Endothelial cell of umbilical vein (primary cell): ENCODE data around the gene KLK2. TPM values are rescaled to one million over a fixed set of nuclear protein-coding genes. Genes with fewer than 3 reads are reported as not detected.

ENCODE experiments used
- BruUV-seq: library from RNA; stranded (reverse); fragments of 400-500 nt; replicated peaks from 2 replicates; lab custom pipeline; 2021; lab: Mats Ljungman, UMichigan
- CTCF ChIA-PET: fragments of 300-600, 350-600 bp; sonication (Branson Sonifier 250); formaldehyde crosslinking; loops from one replicate; lab custom pipeline; 2021; ENCODE audit warnings: antibody characterized with exemption, inconsistent platforms; lab: Charles Lee
- POLR2A ChIA-PET: fragments of 300-600, 350-600 bp; sonication (Branson Sonifier 250); formaldehyde crosslinking; loops from one replicate; lab custom pipeline; 2021; ENCODE audit warnings: antibody characterized with exemption, inconsistent platforms; lab: Charles Lee
- DNase-seq: peaks from one replicate; pipeline ENCODE4 v3.0.0-alpha.2; 2011; ENCODE audit warnings: low read depth, low spot score
- FAIRE-seq: peaks from 2 replicates; lab custom pipeline; 2011; peaks lifted over from hg19 to GRCh38; lab: Jason Lieb, UNC
- H2AFZ ChIP-seq: 2 replicates; pipeline ENCODE4 v1.6.0; 2012; ENCODE audit warnings: low read depth, low read length, control low read depth, inconsistent platforms
- H3K27ac ChIP-seq: 2 replicates; pipeline ENCODE4 v1.5.1; 2011; ENCODE audit warnings: low read depth, mild to moderate bottlenecking, control low read depth, low read length, moderate library complexity; ENCODE audit not compliant: insufficient read depth
- H3K27me3 ChIP-seq, 2 experiments: 2 replicates each; pipeline versions ENCODE4 v1.6.0 to v1.6.1; 2011; ENCODE audit warnings: low read length in 2 of 2, mixed read lengths in 1 of 2; ENCODE audit not compliant: control insufficient read depth in 2 of 2, insufficient read depth in 2 of 2
- H3K36me3 ChIP-seq, 2 experiments: 2 replicates in 1 of 2; 3 replicates in 1 of 2; pipeline ENCODE4 v1.5.1; 2011; ENCODE audit warnings: low read length in 2 of 2, mild to moderate bottlenecking in 1 of 2, moderate library complexity in 1 of 2; ENCODE audit not compliant: control insufficient read depth in 2 of 2, insufficient read depth in 2 of 2; ENCODE audit errors: extremely low read depth in 1 of 2
- H3K4me1 ChIP-seq: 3 replicates; pipeline ENCODE4 v1.5.1; 2011; ENCODE audit warnings: mild to moderate bottlenecking, low read length; ENCODE audit not compliant: control insufficient read depth, insufficient read depth; ENCODE audit errors: extremely low read depth
- H3K4me2 ChIP-seq: 2 replicates; pipeline ENCODE4 v1.6.1; 2011; ENCODE audit warnings: low read length, control low read depth, mixed read lengths; ENCODE audit not compliant: insufficient read depth
- H3K4me3 ChIP-seq, 3 experiments: fragments of 200-600 bp in 1 of 3; sonication (generic), shearing (Covaris generic) in 1 of 3; replicated peaks in 1 of 3; 2 replicates each; pipeline ENCODE4 v1.5.1; 2011 to 2016; ENCODE audit warnings: control low read depth in 3 of 3, low read length in 3 of 3, mild to moderate bottlenecking in 2 of 3, inconsistent platforms in 1 of 3, low read depth in 1 of 3, moderate library complexity in 1 of 3; ENCODE audit not compliant: insufficient read depth in 1 of 3
- H3K79me2 ChIP-seq: 2 replicates; pipeline ENCODE4 v1.6.0; 2012; ENCODE audit warnings: low read length, inconsistent platforms; ENCODE audit not compliant: control insufficient read depth, insufficient read depth
- H3K9ac ChIP-seq: replicated peaks from 2 replicates; pipeline ENCODE3; 2011; ENCODE audit warnings: low read length, control low read depth; ENCODE audit not compliant: insufficient read depth; ENCODE audit errors: extremely low read depth
- H3K9me1 ChIP-seq: replicated peaks from 3 replicates; pipeline ENCODE4 v1.6.0; 2011; ENCODE audit warnings: mild to moderate bottlenecking, low read length; ENCODE audit not compliant: control insufficient read depth, insufficient read depth; ENCODE audit errors: extremely low read depth
- H3K9me3 ChIP-seq: replicated peaks from 2 replicates; pipeline ENCODE4 v1.5.1; 2012; ENCODE audit warnings: low read length, inconsistent platforms; ENCODE audit not compliant: control insufficient read depth, insufficient read depth
- H4K20me1 ChIP-seq: replicated peaks from 2 replicates; pipeline ENCODE3; 2011; ENCODE audit warnings: mild to moderate bottlenecking, low read length; ENCODE audit not compliant: control insufficient read depth, insufficient read depth; ENCODE audit errors: extremely low read depth
- EZH2 ChIP-seq: IDR thresholded peaks from 2 replicates; pipeline ENCODE4 v1.6.1; 2012; ENCODE audit warnings: borderline replicate concordance, low read depth, mild to moderate bottlenecking, moderate library complexity, low read length, inconsistent platforms; ENCODE audit not compliant: severe bottlenecking
- FOS ChIP-seq: IDR thresholded peaks from 2 replicates; pipeline ENCODE4 v1.6.1; 2011; ENCODE audit warnings: mild to moderate bottlenecking, low read length, moderate library complexity, borderline replicate concordance; ENCODE audit not compliant: insufficient read depth
- GATA2 ChIP-seq: IDR thresholded peaks from 2 replicates; pipeline ENCODE4 v1.7.0; 2011; ENCODE audit warnings: low read depth, mild to moderate bottlenecking, moderate library complexity, mixed read lengths, low read length; ENCODE audit not compliant: insufficient read length, insufficient read depth
- JUN ChIP-seq: IDR thresholded peaks from 2 replicates; pipeline ENCODE4 v1.6.1; 2011; ENCODE audit warnings: borderline replicate concordance, low read depth; ENCODE audit not compliant: insufficient read length, insufficient read depth
- MAX ChIP-seq: IDR thresholded peaks from 2 replicates; pipeline ENCODE4 v1.6.1; 2011; ENCODE audit not compliant: insufficient read depth, insufficient read length
- MYC ChIP-seq: IDR thresholded peaks from one replicate; pipeline ENCODE4 v1.6.1; 2011; ENCODE audit warnings: mild to moderate bottlenecking, low read depth, low read length
- POLR2A ChIP-seq: IDR thresholded peaks from 2 replicates; pipeline ENCODE4 v1.6.1; 2012; ENCODE audit warnings: low read depth, mild to moderate bottlenecking, control low read depth, low read length
- POLR2AphosphoS5 ChIP-seq: IDR thresholded peaks from 2 replicates; pipeline ENCODE4 v1.6.1; 2012; ENCODE audit warnings: low read depth, mild to moderate bottlenecking, control low read depth, low read length, moderate library complexity; ENCODE audit not compliant: insufficient read depth
- dilution Hi-C: fragments of 300-500 bp; cut with MboI; formaldehyde crosslinking; loops from one replicate; pipeline ENCODE4 v1.15.0; 2019; ENCODE audit warnings: low sequenced_read_pairs; ENCODE audit not compliant: extremely low pct_ligation_motif_present
- intact Hi-C: fragments of 100-400 bp; cut with micrococcal nuclease; formaldehyde crosslinking; loops from one replicate; pipeline ENCODE4 v1.10.0; 2022
- polyA plus RNA-seq, 4 experiments: library from polyadenylated mRNA; depleted of rRNA in 3 of 4; stranded (reverse) in 3 of 4; unstranded in 1 of 4; fragments of >200 nt; gene quantifications; 2 replicates each; pipeline versions ENCODE4 v1.2.1 to v1.2.3, GENCODE V29; 2011 to 2012; ENCODE audit warnings: missing spikeins in 1 of 4
- total RNA-seq: library from RNA; stranded (reverse); gene quantifications from 2 replicates; pipeline ENCODE4 v1.2.3, GENCODE V29; 2021
- TF ChIP-seq, protein P1 (sequence below), 2 donors: IDR thresholded peaks; 1 replicate in 1 of 2; 2 replicates in 1 of 2; pipeline ENCODE4 v1.5.1; 2011; ENCODE audit warnings: low read length in 2 of 2, mild to moderate bottlenecking in 2 of 2, moderate library complexity in 2 of 2, control low read depth in 1 of 2, inconsistent platforms in 1 of 2, low read depth in 1 of 2; ENCODE audit not compliant: insufficient read depth in 1 of 2; ENCODE audit errors: extremely low read depth in 1 of 2

Gene KLK2
- total and polyA plus RNA-seq, 2 donors (not counting 3 experiments of a cell fraction or from before 2014, with no cell fraction given): not detected

- H3K36me3 ChIP-seq: no peaks in the 10 kb centered on the region
- H3K9me1 ChIP-seq: no peaks in the 10 kb centered on the region
- no peaks in the 10 kb centered on the region for H3K4me1 ChIP-seq
- dilution Hi-C loops (no loop called here), intact Hi-C loops (no loop called here)
- no peaks in the 10 kb centered on the region for H3K9me3 ChIP-seq
- H3K27ac ChIP-seq: no peak overlapping the region
- DNase-seq (no peak), FAIRE-seq (no peak)
- no peak overlapping the region for H3K4me3 ChIP-seq
- ChIA-PET CTCF (interaction anchor here (1.1 to 6.6 kb wide), 2 partner anchors 91 to 388 kb away, joined by 4 to 129 read pairs; no protein-coding TSS in a partner anchor), POLR2A (no interaction called here)
- H4K20me1 ChIP-seq: no peaks in the 10 kb centered on the region
- BruUV-seq: no TSS peak
- no peak overlapping the region for H2AFZ ChIP-seq
- no peaks in the 10 kb centered on the region for H3K79me2 ChIP-seq
- H3K27me3 ChIP-seq: peaks cover 0 to 5% of the 10 kb centered on the region in 2 experiments
- TF ChIP-seq MYC (no peak), MAX (no peak), JUN (no peak), FOS (no peak), EZH2 (no peak), POLR2A (no peak), POLR2AphosphoS5 (no peak), GATA2 (no peak)
- TF ChIP-seq, protein P1, sequence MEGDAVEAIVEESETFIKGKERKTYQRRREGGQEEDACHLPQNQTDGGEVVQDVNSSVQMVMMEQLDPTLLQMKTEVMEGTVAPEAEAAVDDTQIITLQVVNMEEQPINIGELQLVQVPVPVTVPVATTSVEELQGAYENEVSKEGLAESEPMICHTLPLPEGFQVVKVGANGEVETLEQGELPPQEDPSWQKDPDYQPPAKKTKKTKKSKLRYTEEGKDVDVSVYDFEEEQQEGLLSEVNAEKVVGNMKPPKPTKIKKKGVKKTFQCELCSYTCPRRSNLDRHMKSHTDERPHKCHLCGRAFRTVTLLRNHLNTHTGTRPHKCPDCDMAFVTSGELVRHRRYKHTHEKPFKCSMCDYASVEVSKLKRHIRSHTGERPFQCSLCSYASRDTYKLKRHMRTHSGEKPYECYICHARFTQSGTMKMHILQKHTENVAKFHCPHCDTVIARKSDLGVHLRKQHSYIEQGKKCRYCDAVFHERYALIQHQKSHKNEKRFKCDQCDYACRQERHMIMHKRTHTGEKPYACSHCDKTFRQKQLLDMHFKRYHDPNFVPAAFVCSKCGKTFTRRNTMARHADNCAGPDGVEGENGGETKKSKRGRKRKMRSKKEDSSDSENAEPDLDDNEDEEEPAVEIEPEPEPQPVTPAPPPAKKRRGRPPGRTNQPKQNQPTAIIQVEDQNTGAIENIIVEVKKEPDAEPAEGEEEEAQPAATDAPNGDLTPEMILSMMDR (IDR thresholded peaks at IDR 0.05; ENCODE audit: extremely low read depth in 1 of 2, insufficient read depth in 1 of 2, low read depth in 1 of 2, low read length in 2 of 2): no peak
- H3K4me2 ChIP-seq: no peak overlapping the region
- no peak overlapping the region for H3K9ac ChIP-seq
Observed at GRCh38 chr19:50925734-50926133, 52.5 kb downstream of the KLK2 start.
